Hematopoietic multipotent progenitor cell (in vitro differentiated cells): ENCODE results near the gene KRTAP9-7. TPM values are rescaled to one million over a fixed set of nuclear protein-coding genes. Genes with fewer than 3 reads are reported as not detected.
A peak's percentile ranks its signal among the peaks of the same experiment; 100 is the strongest.
"Not testable (repeated sequence)": the region's sequence is repeated elsewhere in the genome, so short reads cannot be mapped to it uniquely, and the experiment has no call there.

Experiments
- DNase-seq, 3 donors: peaks; one replicate each; pipeline ENCODE4 v3.0.0-alpha.2; 2011 to 2015; ENCODE audit warnings: low read depth in 2 of 3, low spot score in 2 of 3
- total RNA-seq: library from RNA; depleted of rRNA; stranded (reverse); fragments of >200 nt; gene quantifications from one replicate; pipeline ENCODE4 v1.2.3, GENCODE V29; 2012

Gene KRTAP9-7
- total RNA-seq, 1 donor, result not detected

- DNase-seq, result not testable (repeated sequence)
Measured at GRCh38 chr17:41271323-41271722, 4.2 kb upstream of the KRTAP9-7 start.

DNA sequence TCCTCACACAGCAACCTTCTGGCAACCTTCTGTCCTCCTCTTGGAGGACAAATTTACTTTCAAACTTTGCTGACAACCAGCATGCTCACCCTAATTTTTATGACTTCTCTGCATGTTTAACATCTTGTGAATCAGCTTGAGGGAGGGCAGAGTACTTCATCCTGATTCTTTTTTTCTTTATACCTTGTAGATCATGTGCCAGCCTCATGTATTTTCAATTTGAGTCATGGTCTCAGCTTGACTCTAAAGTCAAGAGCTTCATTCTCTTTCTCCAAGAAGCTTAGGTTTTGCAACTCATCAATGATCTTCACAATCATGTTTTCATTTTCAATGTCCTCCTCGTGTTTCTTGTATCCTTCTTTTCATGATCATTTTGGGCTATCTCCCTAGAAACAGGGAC is 3.6 kb upstream of the KRTAP9-7 start:
- DNase-seq, result no peak

DNA sequence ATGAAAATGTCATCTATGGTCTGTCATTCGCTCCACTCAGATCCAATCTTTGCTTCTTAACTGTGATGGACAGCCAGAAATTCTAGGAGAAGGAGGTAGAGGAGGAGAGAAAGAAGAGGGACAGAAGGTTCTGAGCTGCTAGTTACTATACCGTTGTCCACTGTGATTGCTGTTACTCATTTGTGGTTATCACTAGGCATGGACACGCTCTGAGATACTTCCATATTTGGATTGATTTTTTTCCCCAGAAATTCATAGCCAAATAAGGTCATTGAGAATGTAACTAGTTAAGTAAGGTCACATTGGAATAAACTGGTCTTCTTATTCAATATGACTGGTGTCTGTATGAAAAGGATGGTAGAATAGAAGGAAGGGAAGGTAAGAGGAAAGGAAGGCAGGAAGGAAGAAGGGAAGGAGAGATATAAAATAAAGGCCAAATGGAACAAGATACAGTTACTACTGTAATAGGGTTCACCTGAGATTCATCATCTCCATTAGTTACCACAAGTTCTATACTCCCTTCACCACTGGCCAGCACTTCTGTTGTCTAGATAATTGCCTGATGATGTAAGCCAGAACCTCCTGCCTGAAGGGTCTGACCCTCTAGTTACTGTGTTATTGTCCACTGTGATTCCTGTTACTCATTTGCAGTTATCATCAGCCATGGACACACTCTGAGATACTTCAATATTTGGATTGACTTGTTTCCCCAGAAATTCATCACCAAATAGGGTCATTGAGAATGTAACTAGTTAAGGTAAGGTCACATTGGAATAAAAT is 2.9 kb downstream of the KRTAP9-7 start:
- no peak for DNase-seq

DNA sequence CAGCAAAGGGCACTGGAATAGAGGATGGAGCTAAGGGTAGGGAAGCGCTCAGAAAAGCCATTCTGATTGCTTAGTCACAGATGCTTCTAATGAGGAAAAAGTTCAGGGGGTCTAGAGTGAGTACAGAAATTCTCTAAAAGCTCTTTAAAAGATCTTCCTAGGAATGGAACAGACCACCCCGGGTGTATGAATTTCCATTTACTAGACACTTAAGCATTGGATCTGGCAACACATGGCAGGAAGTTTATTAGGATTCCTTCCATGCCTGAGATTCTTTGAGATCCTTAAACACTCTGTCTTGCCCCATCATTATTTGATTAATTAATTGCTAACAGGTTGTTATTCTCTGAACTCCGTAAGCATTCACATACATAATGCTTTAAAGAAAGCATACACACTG is 8.5 kb downstream of the KRTAP9-7 start:
- DNase-seq, result no peak

- DNase-seq, result peak in 1 of 3 donors; percentile 23
Measured at GRCh38 chr17:41284546-41284945, 9.0 kb downstream of the KRTAP9-7 start.

GRCh38 chr17:41287050-41287449 is 11.6 kb downstream of the KRTAP9-7 start:
- DNase-seq, result no peak

DNA sequence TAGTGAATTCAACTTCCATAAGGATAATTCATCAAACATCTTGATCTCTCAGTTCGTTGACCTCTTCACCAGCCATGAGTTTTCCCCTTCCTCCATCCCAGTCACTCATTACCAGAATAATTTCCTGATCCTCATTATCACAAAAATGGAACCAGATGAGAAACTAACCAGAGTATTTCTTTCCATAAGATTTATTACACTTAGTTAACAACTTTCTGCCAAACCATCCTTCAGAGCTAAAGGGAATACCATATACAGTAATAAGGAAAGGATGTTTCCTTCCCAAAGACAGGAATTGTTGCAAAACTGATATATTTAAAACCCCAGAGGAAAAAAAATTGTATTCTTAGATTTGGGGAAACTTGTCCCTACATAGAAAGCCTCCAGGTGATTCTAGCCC is 18.5 kb downstream of the KRTAP9-7 start:
- DNase-seq, result no peak

GRCh38 chr17:41296846-41297245 is 21.3 kb downstream of the KRTAP9-7 start:
- DNase-seq, result no peak

DNA sequence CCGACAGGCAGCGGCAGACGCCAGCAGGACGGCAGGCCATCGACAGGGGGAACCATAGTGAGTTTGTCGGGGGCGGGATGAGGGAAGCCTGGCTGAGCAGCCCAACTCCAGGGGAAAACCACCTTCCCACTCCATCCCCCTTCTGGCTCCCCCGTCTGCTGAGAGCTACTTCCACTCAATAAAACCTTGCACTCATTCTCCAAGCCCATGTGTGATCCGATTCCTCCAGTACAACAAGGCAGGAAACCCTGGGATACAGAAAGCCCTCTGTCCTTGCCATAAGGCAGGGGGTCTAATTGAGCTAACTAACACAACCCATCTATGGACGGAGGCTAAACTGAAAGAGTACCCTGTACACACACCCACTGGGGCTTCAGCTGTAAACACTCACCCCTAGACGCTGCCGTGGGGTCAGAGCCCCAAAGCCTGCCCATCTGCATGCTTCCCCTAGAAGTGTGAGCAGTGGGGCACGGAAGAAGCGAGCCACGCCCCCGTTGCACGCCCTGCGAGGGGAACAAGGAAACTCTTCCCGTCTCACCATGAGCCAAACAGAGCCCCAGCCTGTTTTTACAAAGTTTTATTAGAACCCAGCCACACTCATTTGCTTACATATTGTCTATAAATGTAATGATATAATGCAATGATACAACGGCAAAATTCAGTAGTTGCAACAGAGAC is 23.1 kb downstream of the KRTAP9-7 start:
- no peak for DNase-seq

DNA sequence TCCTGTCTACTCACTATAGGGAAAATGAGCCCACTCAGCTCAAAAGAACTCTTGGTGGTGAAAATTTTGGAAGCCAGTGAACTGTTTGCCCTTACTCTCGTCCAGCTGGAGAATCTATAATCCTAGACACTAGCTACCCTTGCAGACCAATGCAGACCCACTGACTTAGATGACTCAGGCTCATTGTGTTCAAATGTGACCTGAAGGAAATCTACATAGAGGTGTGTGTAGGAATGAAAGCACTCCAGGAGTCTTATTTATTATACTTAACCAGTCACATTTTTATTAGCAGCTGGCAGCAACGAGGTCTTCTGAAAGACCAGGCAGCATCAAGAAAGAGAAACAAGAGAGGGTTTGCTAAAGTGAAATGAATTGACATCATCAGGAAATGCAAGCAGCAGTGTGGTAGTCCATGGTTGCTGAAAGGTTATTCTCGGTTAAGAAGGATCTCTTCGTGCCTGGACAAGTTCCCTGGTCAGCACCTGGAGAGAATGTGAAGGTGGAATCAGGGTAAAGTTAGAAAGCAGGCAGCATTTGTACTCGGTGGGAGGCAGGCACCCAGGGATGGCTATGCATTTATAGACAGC is 25.8 kb downstream of the KRTAP9-7 start:
- DNase-seq, result no peak

- DNase-seq, result peak in 1 of 3 donors; percentile 33
Measured at GRCh38 chr17:41301916-41302901, 26.7 kb downstream of the KRTAP9-7 start, which contains the start of gene KRTAP29-1. TSS of gene KRTAP29-1 (minus strand) at chr17:41302851. CDS start at chr17:41302851, 0 bp downstream.

- no peak for DNase-seq
Measured at GRCh38 chr17:41302981-41303380, 27.5 kb downstream of the KRTAP9-7 start.

GRCh38 chr17:41304091-41304490 is 28.6 kb downstream of the KRTAP9-7 start:
- no peak for DNase-seq

- DNase-seq, result no peak
Measured at GRCh38 chr17:41307647-41308046, 32.1 kb downstream of the KRTAP9-7 start.

GRCh38 chr17:41308251-41308917 is 32.9 kb downstream of the KRTAP9-7 start:
- DNase-seq, result peak; percentile 67 to 98 (median 90)

- peak in 1 of 3 donors; percentile 95 for DNase-seq
Measured at GRCh38 chr17:41308918-41309359, 33.4 kb downstream of the KRTAP9-7 start, which contains the start of gene KRTAP16-1. TSS of gene KRTAP16-1 (minus strand) at chr17:41309309. CDS start at chr17:41309253, 56 bp downstream.

- no peak for DNase-seq
Measured at GRCh38 chr17:41311111-41311510, 35.6 kb downstream of the KRTAP9-7 start.

DNA sequence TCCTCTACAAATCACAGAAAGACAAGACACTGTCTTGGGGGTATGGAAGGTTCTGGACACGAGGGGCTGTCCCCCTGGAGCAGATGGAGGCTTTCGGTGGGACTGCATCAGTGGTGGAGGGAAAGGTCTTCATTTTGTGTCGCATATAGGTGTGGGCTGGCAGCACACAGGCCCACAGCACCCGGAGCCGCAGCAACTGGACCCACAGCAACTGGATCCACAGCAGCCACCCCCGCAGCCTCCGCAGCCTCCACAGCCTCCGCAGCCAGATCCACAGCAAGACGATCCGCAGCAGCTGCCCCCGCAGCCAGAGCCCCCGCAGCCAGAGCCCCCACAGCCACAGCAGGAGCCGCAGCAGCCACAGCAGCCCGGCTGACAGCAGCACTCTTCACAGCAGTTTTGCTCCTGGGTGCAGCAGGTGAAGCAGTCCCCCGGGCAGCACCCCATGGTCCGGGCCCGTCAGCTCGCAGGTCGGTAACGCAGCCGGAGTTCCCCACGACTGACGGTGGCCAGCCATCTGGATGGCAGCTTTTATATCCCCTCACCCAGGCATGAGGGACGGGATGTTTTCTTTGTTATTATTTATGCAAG is 39.8 kb downstream of the KRTAP9-7 start, which contains the start of gene KRTAP17-1:
TSS of gene KRTAP17-1 (minus strand) at position 507 of the 591 bp plus-strand sequence. CDS start at position 447, 60 bp downstream.
- no peak for DNase-seq

DNA sequence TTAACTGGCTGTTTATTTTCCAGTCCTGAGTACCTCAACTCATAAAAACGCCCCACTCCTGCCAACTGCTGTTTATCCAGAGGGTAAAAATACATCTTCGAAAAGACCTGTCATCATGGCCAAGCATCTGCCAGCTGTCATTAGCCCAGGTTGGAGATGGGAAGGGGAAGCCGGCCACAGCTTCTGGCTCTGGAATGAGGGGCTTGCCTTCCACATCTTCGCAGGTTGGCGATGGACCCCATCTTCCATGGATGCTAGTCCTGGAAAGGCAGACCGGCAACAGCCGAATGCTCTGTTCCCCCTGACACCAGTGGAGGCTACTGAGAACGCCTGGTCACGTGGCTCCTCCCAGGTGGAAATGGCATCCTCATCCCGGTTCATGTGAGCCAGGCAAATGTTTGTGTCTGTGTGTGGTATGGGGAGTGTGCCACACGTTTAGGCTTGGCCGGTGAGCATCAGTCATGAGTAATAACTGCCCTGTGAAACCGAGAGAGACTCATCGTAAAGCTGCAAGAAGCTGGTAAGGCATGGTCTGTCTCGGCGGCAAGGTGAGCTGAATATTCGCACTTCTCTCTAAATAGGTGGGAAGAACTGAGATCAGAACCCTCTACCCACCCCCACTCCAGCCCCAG is 40.4 kb downstream of the KRTAP9-7 start:
- DNase-seq, result no peak
